Measurements from ENCODE around the gene SOX1.

- no peak for TF ChIP-seq CTCF (IDR thresholded peaks at IDR 0.05)
- no peak for TF ChIP-seq POLR2A (IDR thresholded peaks at IDR 0.05)
Observed at GRCh38 chr13:112060899-112061366, 6.0 kb upstream of the SOX1 start.
